ENCODE measurements around the gene APOBEC3B.
A peak's percentile ranks its signal among the peaks of the same experiment; 100 is the strongest.
"Not testable (repeated sequence)": the region's sequence is repeated elsewhere in the genome, so short reads cannot be mapped to it uniquely, and the experiment has no call there.

Gene APOBEC3B

DNA sequence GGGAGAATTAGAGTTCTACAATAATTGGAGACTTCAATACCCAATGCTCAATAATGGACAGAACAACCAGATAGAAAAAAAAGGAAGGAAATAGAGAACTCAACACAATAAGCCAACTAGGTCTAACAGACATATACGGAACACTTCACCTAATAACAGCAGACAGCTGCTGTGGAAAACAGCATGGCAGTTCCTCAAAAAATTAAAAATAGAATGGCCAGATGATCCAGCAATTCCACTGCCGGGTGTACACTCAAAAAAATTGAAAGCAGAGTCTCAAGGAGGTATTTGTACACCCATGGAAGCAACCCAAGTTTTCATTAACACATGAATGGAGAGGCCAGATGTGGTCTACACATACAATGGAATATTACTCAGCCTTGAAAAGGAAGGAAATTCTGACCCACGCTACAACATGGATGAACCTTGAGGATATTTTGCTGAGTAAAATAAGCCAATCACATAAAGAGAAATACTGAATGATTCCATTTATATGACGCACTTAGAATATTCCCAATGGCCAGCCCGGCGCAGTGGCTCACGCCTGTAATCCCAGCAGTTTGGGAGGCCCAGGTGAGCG lies 26.2 kb downstream of the APOBEC3B start:
- not testable (repeated sequence) for DNase-seq

DNA sequence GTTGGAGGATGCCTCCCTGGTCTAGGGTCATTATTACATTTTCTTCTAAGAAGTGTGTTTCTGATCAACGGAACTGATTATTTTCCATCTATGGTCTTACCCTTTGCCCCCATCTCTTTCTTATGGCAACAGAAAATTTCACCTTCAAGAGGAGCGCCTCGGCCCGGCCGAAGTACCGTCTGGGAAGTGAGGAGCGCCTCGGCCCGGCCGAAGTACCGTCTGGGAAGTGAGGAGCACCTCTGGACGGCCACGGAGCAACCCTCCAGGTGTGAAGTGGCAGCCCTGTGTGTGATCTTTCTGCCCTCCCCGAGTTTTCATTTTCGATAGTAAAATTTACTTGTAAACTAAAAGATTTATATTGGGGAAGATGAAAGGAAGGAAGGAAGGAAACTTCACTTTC lies 28.8 kb downstream of the APOBEC3B start:
- DNase-seq = no peak

DNA sequence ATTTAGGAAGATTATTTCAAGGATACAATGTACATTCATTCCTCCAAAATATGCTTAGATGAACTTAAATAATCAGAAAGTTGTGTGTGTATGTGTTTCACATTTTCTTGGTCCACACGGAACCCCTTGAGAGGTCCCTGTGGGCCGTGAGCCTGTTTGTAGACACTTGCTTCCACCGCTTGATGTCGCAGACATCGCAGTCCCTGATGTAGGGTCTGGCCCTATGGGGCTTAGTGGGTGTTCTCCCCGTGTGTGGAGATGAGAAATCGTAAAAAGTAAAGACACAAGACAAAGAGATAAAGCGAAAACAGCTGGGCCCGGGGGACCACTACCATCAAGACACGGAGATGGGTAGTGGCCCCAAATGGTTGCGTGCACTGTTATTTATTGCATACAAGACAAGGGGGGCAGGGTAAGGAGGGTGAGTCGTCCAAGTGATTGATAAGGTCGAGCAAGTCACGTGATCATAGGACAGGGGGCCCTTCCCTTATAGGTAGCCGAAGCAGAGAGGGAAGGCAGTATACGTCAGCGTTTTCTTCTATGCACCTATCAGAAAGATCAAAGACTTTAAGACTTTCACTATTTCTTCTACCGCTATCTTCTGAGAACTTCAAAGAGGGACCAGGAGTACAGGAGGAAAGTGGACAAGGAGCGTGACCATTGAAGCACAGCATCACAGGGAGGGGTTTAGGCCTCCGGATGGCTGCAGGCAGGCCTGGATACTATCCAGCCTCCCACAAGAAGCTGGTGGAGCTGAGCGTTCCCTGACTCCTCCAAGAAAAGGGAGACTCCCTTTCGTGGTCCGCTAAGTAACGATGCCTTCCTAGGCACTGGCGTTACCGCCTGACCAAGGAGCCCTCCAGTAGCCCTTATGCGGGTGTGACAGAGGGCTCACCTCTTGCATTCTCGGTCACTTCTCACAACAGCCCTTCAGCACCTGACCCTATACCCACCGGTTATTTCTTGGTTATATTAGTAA lies 30.7 kb downstream of the APOBEC3B start:
- no peak for DNase-seq

DNA sequence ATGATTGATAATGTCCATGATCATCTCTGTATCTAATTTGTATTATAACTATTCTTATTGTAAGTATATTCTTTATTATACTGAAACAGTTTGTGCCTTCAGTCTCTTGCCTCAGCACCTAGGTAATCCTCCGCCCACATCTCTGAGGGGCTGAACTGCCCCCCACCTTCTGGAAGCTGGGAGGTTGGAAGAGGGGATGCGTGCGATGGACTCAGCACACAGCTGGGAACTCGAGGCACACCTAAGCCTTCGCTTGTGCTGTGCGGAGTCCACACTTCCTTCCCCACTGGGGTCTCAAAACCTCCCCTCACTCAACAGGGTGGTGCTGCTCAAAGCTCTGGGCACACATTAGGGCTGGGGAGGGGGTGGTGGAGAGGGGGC lies 31.4 kb downstream of the APOBEC3B start:
- DNase-seq = not testable (repeated sequence)

DNA sequence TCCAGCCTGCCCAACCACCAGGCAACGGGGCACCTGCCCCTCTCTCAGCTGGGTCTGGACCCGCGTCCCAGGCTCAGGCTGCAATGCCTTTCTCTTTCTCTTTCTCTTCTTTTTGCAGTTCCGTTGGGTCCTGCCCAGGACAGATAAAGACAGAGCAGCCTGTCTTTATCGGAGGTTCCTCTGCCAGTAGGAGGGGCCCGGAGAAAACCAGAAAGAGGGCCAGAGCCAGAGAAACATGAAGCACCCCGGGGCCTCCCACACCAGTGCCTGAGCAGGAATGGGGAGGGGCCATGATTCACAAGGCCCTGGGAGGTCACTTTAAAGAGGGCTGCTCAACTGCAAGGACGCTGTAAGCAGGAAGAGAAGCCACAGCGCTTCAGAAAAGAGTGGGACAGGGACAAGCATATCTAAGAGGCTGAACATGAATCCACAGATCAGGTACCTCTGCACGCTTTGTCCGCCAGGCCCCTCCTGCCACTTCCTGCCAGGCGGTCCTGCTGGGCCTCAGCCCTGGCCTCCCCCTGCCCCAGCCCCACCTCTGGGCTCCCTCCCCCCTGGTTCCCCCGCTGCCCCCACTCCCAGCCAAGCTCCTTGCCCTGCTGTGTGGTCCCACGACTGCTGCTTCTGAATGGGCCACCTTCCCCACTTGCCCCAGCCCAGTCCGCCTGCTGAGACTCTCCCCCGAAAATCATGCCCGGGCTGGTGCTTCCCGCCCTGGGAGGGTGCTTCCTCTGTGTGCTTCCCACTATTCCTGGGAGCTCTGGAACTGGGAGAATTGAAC lies 32.0 kb downstream of the APOBEC3B start, which contains the start of gene APOBEC3C:
APOBEC3C (plus strand) TSS at position 316 of the 781 bp plus-strand sequence; CDS start at position 422, 106 bp downstream.
- DNase-seq = peak; percentile 69

DNA sequence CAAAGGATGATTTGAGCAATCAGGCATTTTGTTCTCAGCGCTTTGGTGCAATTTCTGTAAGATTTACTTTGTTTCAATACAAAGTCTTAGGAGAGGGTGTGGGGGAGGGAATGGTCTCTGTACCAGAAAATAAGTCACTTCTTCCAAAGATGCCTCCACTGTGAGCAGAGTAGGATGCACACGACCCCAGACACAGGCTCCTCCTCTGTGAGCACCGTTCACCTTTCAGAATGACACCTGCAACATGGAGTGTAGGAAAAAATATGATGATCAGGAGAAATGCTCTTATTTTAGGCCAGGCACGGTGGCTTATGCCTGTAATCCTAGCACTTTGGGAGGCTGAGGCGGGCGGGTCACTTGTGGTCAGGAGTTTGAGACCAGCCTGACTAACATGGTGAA lies 32.6 kb downstream of the APOBEC3B start:
- not testable (repeated sequence) for DNase-seq

DNA sequence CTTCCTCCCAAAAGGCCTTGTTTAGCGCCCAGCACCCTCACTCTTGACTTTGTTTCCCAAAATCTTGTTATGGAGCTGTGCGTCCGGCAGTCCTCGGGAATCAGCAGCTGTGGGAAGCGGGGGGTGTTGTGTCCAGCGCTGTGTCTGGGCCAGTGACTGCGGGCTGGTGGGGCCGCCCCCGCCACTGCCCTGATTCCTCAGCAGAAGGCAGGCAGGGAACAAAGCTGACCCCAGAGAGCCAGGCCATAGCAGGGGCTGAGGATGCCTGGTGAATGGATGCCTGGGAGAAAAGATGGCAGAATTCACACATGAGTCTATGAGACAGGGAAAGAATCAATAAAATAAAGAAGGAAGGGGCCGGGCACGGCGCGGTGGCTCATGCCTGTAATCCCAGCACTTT lies 34.4 kb downstream of the APOBEC3B start:
- DNase-seq = no peak

DNA sequence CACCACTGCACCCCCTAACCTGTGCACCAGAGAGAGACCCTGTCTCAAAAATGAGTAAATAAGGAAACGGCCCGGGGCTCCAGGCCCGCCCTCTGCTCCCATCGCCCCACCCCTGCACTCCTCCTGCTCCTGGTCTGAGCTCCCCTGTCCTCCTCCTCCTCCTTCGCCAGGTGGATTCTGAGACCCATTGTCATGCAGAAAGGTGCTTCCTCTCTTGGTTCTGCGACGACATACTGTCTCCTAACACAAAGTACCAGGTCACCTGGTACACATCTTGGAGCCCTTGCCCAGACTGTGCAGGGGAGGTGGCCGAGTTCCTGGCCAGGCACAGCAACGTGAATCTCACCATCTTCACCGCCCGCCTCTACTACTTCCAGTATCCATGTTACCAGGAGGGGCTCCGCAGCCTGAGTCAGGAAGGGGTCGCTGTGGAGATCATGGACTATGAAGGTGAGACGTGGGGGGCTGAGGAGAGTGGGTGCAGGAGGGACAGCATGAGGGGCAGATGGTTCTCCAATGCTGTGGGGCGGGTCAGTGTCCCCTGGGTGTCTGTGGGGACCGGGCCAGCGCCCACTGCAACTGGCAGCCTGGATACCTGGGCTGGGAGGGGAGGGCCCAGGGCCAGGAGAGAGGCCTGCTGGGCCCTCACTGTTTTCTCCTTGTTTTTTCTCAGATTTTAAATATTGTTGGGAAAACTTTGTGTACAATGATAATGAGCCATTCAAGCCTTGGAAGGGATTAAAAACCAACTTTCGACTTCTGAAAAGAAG lies 35.6 kb downstream of the APOBEC3B start:
- DNase-seq = no peak

DNA sequence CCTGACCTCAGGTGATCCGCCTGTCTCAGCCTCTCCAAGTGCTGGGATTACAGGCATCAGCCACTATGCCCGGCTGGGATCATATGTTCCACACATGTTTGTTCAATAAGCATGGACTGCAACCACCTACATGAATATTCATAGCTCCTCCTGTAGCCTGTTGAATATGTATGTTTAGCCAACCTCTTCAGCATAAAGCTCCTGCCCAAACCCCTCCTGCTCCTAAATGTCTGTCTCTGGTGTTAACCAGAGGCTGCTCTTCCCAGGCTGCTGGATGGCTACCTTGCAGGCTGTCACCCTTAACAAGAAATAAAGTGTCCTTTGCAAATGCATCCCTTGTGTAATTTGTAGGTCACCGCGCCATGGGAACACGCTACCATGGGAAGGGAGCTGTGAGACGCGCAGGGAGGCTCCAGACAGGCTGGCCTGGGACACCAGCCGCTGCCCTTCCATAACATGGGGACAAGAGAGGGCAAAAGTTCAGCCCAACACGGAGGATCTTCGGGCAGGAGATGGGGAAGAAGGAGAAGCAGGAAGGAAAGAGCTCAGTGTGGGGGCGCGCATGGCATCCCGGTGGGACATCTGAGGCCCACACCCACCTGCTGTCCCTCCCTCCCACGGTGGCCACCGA lies 38.0 kb downstream of the APOBEC3B start:
- peak; percentile 31 for DNase-seq

DNA sequence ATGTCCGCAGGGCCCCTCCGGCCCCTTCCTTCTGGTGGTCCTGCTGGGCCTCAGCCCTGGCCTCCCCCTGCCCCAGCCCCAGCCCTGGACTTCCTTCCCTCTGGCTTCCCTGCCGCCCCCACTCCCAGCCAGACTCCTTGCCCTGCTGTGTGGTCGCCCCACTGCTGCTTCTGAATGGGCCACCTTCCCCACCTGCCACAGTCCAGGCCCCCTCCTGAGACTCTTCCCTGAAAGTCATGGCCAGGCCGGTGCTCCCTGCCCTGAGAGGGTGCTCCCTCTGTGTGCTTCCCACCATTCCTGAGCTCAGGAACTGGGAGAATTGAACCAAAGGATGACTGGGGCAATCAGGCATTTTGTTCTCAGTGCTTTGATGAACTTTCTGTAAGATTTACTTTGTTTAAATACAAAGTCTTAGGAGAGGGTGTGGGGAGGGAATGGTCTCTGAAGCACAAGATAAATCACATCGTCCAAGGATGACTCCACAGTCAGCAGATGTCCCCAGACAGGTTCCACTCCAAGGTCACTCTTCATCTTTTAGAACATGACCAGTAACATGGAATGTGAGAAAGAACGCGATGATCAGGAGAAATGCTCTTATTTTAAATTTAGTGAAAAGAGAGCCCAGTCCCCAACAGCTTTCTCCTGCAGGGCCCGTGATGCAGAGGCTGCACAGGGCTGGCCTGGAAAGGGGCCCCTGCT lies 39.6 kb downstream of the APOBEC3B start:
- DNase-seq = peak; percentile 28

DNA sequence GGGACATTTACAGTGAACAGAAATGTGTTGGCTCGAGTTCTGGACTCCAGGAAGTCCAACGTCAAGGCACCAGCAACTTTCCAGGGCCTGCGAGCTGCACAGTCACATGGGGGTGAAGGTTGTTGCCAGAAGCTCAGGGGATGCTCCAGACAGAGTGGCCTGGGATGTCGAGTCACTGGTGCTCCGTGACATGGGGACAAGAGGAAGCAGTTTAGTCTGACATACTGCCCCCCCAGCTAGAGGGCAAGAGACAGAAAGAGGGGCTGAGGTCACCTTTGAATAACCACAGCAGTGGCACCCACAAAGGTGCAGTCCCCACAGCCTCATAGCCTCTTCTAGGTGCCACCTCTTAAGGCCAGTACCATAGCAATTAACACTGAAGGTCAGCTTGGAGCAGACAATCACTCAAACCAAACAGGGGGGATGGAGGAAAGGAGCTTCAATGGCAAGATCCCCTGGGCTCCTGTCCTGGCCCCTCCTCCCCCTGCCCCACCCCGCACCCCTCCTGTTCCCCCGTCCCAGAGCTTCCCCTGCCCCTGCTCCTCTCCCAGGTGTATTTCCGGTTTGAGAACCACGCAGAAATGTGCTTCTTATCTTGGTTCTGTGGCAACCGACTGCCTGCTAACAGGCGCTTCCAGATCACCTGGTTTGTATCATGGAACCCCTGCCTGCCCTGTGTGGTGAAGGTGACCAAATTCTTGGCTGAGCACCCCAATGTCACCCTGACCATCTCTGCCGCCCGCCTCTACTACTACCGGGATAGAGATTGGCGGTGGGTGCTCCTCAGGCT lies 42.6 kb downstream of the APOBEC3B start:
- DNase-seq = no peak

DNA sequence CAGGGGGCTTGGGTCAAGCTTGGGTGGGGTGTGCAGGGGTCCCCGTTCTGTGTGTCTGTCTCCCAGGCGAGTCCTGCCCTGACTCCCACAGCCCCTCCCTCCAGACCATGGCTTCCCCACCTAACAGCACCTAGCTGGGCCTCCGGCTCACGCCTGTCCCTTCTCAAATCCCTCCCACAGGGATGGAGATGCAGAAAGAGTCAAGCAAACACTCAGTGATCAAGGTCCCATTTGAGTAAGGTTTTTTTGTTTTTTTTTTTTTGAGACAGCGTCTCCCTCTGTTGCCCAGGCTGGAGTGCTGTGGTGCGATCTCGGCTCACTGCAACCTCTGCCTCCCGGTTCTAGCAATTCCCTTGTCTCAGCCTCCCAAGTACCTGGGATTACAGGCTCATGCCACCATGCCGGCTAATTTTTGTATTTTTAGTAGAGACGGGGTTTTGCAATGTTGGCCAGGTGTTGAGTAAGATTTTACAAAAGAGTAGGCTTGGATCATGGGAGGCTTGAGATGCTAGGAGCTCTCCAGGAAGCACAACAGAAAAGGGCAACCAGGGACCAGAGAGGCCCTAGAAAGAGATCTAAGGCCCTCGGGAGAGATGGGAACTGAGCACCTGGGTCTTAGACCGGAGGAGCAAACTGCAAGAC lies 44.5 kb downstream of the APOBEC3B start:
- no peak for DNase-seq

DNA sequence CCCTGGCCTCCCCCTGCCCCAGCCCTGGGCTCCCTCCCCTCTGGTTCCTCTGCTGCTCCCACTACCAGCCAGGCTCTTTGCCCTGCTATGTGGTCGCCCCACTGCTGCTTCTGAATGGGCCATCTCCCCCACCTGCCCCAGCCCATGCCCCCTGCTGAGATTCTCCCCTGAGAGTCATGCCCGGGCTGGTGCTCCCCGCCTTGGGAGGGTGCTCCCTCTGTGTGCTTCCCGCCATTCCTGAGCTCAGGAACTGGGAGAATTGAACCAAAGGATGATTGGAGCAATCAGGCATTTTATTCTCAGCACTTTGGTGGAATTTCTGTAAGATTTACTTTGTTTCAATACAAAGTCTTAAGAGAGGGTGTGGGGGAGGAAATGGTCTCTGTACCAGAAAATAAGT lies 45.6 kb downstream of the APOBEC3B start:
- no peak for DNase-seq

DNA sequence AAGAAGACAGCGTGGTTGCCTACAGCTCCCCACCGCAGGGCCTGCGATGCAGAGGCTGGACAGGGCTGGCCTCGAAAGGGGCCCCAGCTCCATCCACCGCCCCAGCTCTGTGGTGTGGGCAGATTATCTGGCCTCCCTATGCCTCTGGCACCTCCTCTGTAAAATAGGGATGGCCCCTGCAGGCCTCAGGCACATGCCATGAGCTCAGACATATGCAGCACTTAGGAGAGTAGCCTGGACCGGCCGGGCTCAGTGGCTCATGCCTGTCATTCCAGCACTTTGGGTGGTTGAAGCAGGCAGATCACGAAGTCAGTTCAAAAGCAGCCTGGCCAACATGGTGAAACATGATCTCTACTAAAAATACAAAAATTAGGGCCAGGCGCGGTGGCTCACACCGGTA lies 46.1 kb downstream of the APOBEC3B start:
- DNase-seq = no peak

DNA sequence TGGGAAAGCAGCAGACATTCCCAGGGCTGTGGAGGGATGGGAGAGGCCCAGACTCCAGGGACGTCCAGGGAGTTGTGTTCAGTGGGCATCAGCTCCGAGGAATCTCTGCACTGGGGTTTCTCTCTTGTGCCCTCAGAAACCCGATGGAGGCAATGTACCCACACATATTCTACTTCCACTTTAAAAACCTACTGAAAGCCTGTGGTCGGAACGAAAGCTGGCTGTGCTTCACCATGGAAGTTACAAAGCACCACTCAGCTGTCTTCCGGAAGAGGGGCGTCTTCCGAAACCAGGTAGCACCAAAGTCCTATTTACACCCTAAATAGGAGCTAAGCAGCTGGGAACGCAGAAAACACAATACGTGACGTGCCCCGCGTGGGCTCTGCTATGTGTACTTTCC lies 47.1 kb downstream of the APOBEC3B start:
- DNase-seq = no peak

DNA sequence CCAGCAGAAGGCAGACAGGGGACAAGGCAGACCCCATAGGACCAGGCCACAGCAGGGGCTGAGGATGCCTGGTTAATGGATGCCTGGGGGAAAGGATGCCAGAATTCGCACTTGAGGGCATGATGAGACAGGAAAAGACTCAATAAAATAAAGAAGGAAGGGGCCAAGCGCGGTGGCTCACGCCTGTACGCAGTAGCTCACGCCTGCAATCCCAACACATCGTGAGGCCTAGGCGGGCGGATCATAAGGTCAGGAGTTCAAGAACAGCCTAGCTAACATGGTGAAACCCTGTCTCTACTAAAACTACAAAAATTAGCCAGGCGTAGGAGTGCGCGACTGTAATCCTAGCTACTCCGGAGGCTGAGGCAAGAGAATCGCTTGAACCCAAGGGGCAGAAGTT lies 48.6 kb downstream of the APOBEC3B start:
- DNase-seq = no peak

DNA sequence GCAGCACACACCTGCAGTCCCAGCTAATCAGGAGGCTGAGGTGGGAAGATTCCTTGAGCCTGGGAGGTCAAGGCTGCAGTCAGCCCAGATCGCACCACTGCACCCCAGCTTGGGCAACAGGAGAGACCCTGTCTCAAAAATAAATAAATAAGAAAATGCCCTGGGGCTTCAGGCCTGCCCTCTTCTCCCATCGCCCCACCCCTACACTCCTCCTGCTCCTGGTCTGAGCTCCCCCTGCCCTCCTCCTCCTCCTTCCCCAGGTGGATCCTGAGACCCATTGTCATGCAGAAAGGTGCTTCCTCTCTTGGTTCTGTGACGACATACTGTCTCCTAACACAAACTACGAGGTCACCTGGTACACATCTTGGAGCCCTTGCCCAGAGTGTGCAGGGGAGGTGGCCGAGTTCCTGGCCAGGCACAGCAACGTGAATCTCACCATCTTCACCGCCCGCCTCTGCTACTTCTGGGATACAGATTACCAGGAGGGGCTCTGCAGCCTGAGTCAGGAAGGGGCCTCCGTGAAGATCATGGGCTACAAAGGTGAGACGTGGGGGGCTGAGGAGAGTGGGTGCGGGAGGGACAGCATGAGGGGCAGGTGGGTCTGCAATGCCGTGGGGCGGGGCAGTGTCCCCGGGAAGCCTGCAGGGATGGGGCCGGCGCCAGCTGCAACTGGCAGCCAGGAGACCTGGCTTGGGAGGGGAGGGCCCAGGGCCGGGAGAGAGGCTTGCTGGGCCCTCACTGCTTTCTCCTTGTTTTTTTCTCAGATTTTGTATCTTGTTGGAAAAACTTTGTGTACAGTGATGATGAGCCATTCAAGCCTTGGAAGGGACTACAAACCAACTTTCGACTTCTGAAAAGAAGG lies 49.5 kb downstream of the APOBEC3B start:
- DNase-seq = not testable (repeated sequence)

DNA sequence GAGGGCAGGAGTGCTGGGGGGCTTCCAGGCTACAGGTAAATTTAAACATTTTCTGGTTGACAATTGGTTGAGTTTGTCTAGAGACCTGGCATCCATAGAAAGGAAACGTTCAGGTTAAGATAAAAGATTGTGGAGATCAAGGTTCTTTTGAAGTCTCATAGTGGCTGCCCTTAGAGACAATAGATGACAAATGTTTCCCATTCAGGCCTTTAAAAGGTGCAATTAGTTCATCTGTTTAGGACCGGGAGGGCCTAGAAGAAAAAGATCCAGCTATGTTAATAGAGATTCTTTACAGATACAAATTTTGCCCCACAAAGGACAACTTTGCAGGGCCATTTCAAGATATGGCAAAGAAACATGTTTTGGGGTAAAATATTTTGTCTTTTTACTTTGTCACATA lies 54.9 kb downstream of the APOBEC3B start:
- DNase-seq = not testable (repeated sequence)
